HepG2 (cell line): Measurements from ENCODE around the gene BACH2. TPM values are rescaled to one million over a fixed set of nuclear protein-coding genes. Genes with fewer than 3 reads are reported as not detected.
A peak's percentile ranks its signal among the peaks of the same experiment; 100 is the strongest.

Source experiments
- BHLHE40 ChIP-seq: IDR thresholded peaks from 2 replicates; pipeline ENCODE4 v1.6.1; 2011; ENCODE audit warnings: low read length, improper control_type of control experiment
- CENPX ChIP-seq: sonication (generic); formaldehyde crosslinking; IDR thresholded peaks from 2 replicates; pipeline ENCODE4 v1.9.0; 2021; ENCODE audit warnings: mild to moderate bottlenecking, missing genetic modification reagents, moderate library complexity
- FOSL1 ChIP-seq: sonication (generic); formaldehyde crosslinking; IDR thresholded peaks from 2 replicates; pipeline ENCODE4 v1.9.0; 2021; ENCODE audit warnings: missing genetic modification reagents, borderline replicate concordance
- FOXP1 ChIP-seq, 2 experiments: fragments of 450-650 bp in 1 of 2; IDR thresholded peaks; 2 replicates each; pipeline ENCODE4 v1.6.1; 2017 to 2018; ENCODE audit warnings: antibody characterized with exemption in 1 of 2
- RBAK ChIP-seq: sonication (generic); formaldehyde crosslinking; IDR thresholded peaks from 2 replicates; pipeline ENCODE4 v1.5.1; 2020; ENCODE audit warnings: mild to moderate bottlenecking, missing genetic modification reagents
- RERE ChIP-seq: IDR thresholded peaks from 2 replicates; pipeline ENCODE4 v1.6.1; 2016; ENCODE audit warnings: low read depth, missing genetic modification reagents, missing compliant biosample characterization
- RNF219 ChIP-seq: sonication (generic); formaldehyde crosslinking; IDR thresholded peaks from 2 replicates; pipeline ENCODE4 v1.5.0; 2020; ENCODE audit warnings: mild to moderate bottlenecking, missing genetic modification reagents
- SOX13 ChIP-seq, 3 experiments: fragments of 450-650 bp in 1 of 3; sonication (generic) in 1 of 3; formaldehyde crosslinking in 1 of 3; IDR thresholded peaks in 2 of 3; conservative IDR thresholded peaks in 1 of 3; 2 replicates each; pipeline versions ENCODE4 v1.5.0 to v1.6.1; 2016 to 2020; ENCODE audit warnings: antibody characterized with exemption in 1 of 3, mild to moderate bottlenecking in 1 of 3, missing compliant biosample characterization in 1 of 3, missing genetic modification reagents in 1 of 3, moderate library complexity in 1 of 3
- SRF ChIP-seq: IDR thresholded peaks from 2 replicates; pipeline ENCODE4 v1.6.1; 2011; ENCODE audit warnings: mild to moderate bottlenecking, low read depth, low read length, moderate library complexity
- ZFYVE20 ChIP-seq: sonication (generic); formaldehyde crosslinking; IDR thresholded peaks from 2 replicates; pipeline ENCODE4 v1.8.0; 2023; ENCODE audit warnings: low read depth, mild to moderate bottlenecking, moderate library complexity, missing genetic modification reagents, borderline replicate concordance
- ZNF414 ChIP-seq: sonication (generic); formaldehyde crosslinking; IDR thresholded peaks from 2 replicates; pipeline ENCODE4 v1.5.0; 2020; ENCODE audit warnings: missing genetic modification reagents
- ZNF776 ChIP-seq: sonication (generic); formaldehyde crosslinking; IDR thresholded peaks from 2 replicates; pipeline ENCODE4 v1.4.0; 2020; ENCODE audit warnings: mild to moderate bottlenecking, missing genetic modification reagents
- polyA plus RNA-seq, 8 experiments: library from polyadenylated mRNA; depleted of rRNA in 3 of 8; stranded (reverse) in 7 of 8; unstranded in 1 of 8; fragments of >200 nt; fragmentation: Illumina TruSeq in 4 of 8; extraction: Trizol in 4 of 8; gene quantifications; 2 replicates each; pipeline versions ENCODE4 v1.2.1 to v1.2.3, GENCODE V29; 2011 to 2016; ENCODE audit warnings: low read depth in 4 of 8, missing spikeins in 1 of 8, mixed read lengths in 1 of 8; ENCODE audit not compliant: insufficient read depth in 1 of 8
- total RNA-seq, 5 experiments: library from RNA; depleted of rRNA; stranded (reverse); fragments of >200 nt; fragmentation: Illumina TruSeq; extraction: Trizol; gene quantifications; 2 replicates each; pipeline ENCODE4 v1.2.3, GENCODE V29; 2016; ENCODE audit warnings: low read depth in 1 of 5

BACH2 gene
- total and polyA plus RNA-seq, 2 of the 13 experiments (the other 11 are each of a cell fraction or from before 2014, with no cell fraction given) = 0.01 TPM; not detected in 1

GRCh38 chr6:90160013-90160412 is 136.6 kb downstream of the BACH2 start (continued):
- TF ChIP-seq RERE (no peak), RBAK (CRISPR knock-in tag) (no peak), ZNF776 (CRISPR knock-in tag) (no peak), BHLHE40 (peak; percentile 25; the same call in 1 of the 2 replicates), ZFYVE20 (CRISPR knock-in tag) (no peak), SOX13 (IDR thresholded peaks at IDR 0.05) (no peak), SOX13 (CRISPR knock-in tag; conservative IDR thresholded peaks at IDR 0.05 in 1 of 2, IDR thresholded peaks at IDR 0.05 in 1 of 2) (peak in 1 of 2 experiments; percentile 35; a peak in 1 of 4 replicates), FOSL1 (no peak), ZNF414 (CRISPR knock-in tag) (no peak), SRF (no peak), CENPX (no peak), FOXP1 (IDR thresholded peaks at IDR 0.05) (no peak), FOXP1 (CRISPR knock-in tag; IDR thresholded peaks at IDR 0.05) (no peak), RNF219 (CRISPR knock-in tag) (no peak)
- TF ChIP-seq, all 625 proteins: peak for 2
